ENCODE measurements around the gene DMD.

- TF ChIP-seq CTCF (conservative IDR thresholded peaks at IDR 0.05) (no peak), EZH2 (IDR thresholded peaks at IDR 0.05; ENCODE audit: low read depth) (no peak)
Observed at GRCh38 chrX:32662516-32662915, 548.8 kb downstream of the DMD start.
